HepG2 (cell line): ENCODE measurements around the gene DHRS1. TPM values are rescaled to one million over a fixed set of nuclear protein-coding genes. Genes with fewer than 3 reads are reported as not detected.
A peak's percentile ranks its signal among the peaks of the same experiment; 100 is the strongest.

Experiments used
- AKAP8 ChIP-seq: sonication (generic); formaldehyde crosslinking; IDR thresholded peaks from 2 replicates; pipeline ENCODE4 v1.5.1; 2020; ENCODE audit warnings: mild to moderate bottlenecking, missing genetic modification reagents
- CBX1 ChIP-seq: IDR thresholded peaks from one replicate; pipeline ENCODE4 v1.6.1; 2016; ENCODE audit warnings: antibody characterized with exemption, low read depth
- DNMT1 ChIP-seq: sonication (generic); formaldehyde crosslinking; IDR thresholded peaks from 2 replicates; pipeline ENCODE4 v1.5.1; 2020; ENCODE audit warnings: mild to moderate bottlenecking, missing genetic modification reagents
- ESRRA ChIP-seq: sonication (generic); formaldehyde crosslinking; IDR thresholded peaks from 2 replicates; pipeline ENCODE4 v1.5.1; 2020; ENCODE audit warnings: mild to moderate bottlenecking, low read depth, missing genetic modification reagents
- HNF4A ChIP-seq: sonication (generic); formaldehyde crosslinking; IDR thresholded peaks from 2 replicates; pipeline ENCODE4 v1.4.0; 2020; ENCODE audit warnings: missing genetic modification reagents
- NFATC3 ChIP-seq: sonication (generic); formaldehyde crosslinking; IDR thresholded peaks from 2 replicates; pipeline ENCODE4 v1.5.1; 2020; ENCODE audit warnings: mild to moderate bottlenecking, missing genetic modification reagents
- NRL ChIP-seq: sonication (generic); formaldehyde crosslinking; IDR thresholded peaks from 2 replicates; pipeline ENCODE4 v1.5.0; 2020; ENCODE audit warnings: missing genetic modification reagents, mild to moderate bottlenecking, moderate library complexity, borderline replicate concordance
- RXRA ChIP-seq: sonication (generic); formaldehyde crosslinking; IDR thresholded peaks from 2 replicates; pipeline ENCODE4 v1.5.1; 2020; ENCODE audit warnings: missing genetic modification reagents
- THYN1 ChIP-seq: sonication (generic); formaldehyde crosslinking; IDR thresholded peaks from 2 replicates; pipeline ENCODE4 v1.8.1; 2023; ENCODE audit warnings: low read depth, mild to moderate bottlenecking, moderate library complexity, missing genetic modification reagents, borderline replicate concordance
- ZMYM3 ChIP-seq: sonication (generic); formaldehyde crosslinking; IDR thresholded peaks from 2 replicates; pipeline ENCODE4 v1.5.1; 2020; ENCODE audit warnings: mild to moderate bottlenecking, missing genetic modification reagents
- ZNF136 ChIP-seq: sonication (generic); formaldehyde crosslinking; IDR thresholded peaks from 2 replicates; pipeline ENCODE4 v1.8.1; 2022; ENCODE audit warnings: low read depth, mild to moderate bottlenecking, moderate library complexity, missing genetic modification reagents
- ZNF230 ChIP-seq: sonication (generic); formaldehyde crosslinking; IDR thresholded peaks from 2 replicates; pipeline ENCODE4 v1.4.0; 2020; ENCODE audit warnings: mild to moderate bottlenecking, missing genetic modification reagents
- ZNF552 ChIP-seq: sonication (generic); formaldehyde crosslinking; IDR thresholded peaks from 2 replicates; pipeline ENCODE4 v1.9.0; 2022; ENCODE audit warnings: missing genetic modification reagents, mild to moderate bottlenecking, borderline replicate concordance
- ZNF605 ChIP-seq: sonication (generic); formaldehyde crosslinking; IDR thresholded peaks from 2 replicates; pipeline ENCODE4 v1.8.0; 2022; ENCODE audit warnings: mild to moderate bottlenecking, missing genetic modification reagents
- ZNF749 ChIP-seq: sonication (generic); formaldehyde crosslinking; IDR thresholded peaks from 2 replicates; pipeline ENCODE4 v1.8.0; 2022; ENCODE audit warnings: mild to moderate bottlenecking, missing genetic modification reagents, moderate library complexity, borderline replicate concordance
- ZNF839 ChIP-seq: sonication (generic); formaldehyde crosslinking; IDR thresholded peaks from 2 replicates; pipeline ENCODE4 v1.4.0; 2020; ENCODE audit warnings: missing genetic modification reagents, mild to moderate bottlenecking, borderline replicate concordance
- polyA plus RNA-seq, 8 experiments: library from polyadenylated mRNA; depleted of rRNA in 3 of 8; stranded (reverse) in 7 of 8; unstranded in 1 of 8; fragments of >200 nt; fragmentation: Illumina TruSeq in 4 of 8; extraction: Trizol in 4 of 8; gene quantifications; 2 replicates each; pipeline versions ENCODE4 v1.2.1 to v1.2.3, GENCODE V29; 2011 to 2016; ENCODE audit warnings: low read depth in 4 of 8, missing spikeins in 1 of 8, mixed read lengths in 1 of 8; ENCODE audit not compliant: insufficient read depth in 1 of 8
- total RNA-seq, 5 experiments: library from RNA; depleted of rRNA; stranded (reverse); fragments of >200 nt; fragmentation: Illumina TruSeq; extraction: Trizol; gene quantifications; 2 replicates each; pipeline ENCODE4 v1.2.3, GENCODE V29; 2016; ENCODE audit warnings: low read depth in 1 of 5
- TF ChIP-seq, protein P1 (sequence below): sonication (generic); formaldehyde crosslinking; IDR thresholded peaks from 2 replicates; pipeline ENCODE4 v1.4.0; 2020; ENCODE audit warnings: missing genetic modification reagents
- TF ChIP-seq, protein P2 (sequence below): sonication (generic); formaldehyde crosslinking; IDR thresholded peaks from 2 replicates; pipeline ENCODE4 v1.4.0; 2020; ENCODE audit warnings: mild to moderate bottlenecking, missing genetic modification reagents
- TF ChIP-seq, protein P3 (sequence below): sonication (generic); formaldehyde crosslinking; IDR thresholded peaks from 2 replicates; pipeline ENCODE4 v1.5.0; 2020; ENCODE audit warnings: missing genetic modification reagents, mild to moderate bottlenecking, borderline replicate concordance
- TF ChIP-seq, protein P4 (sequence below): IDR thresholded peaks from 2 replicates; pipeline ENCODE4 v1.6.1; 2016; ENCODE audit warnings: low read depth
- TF ChIP-seq, protein P5 (sequence below): sonication (generic); formaldehyde crosslinking; conservative IDR thresholded peaks from 2 replicates; pipeline ENCODE4 v1.4.0; 2020; ENCODE audit warnings: missing genetic modification reagents
- TF ChIP-seq, protein P6 (sequence below): sonication (generic); formaldehyde crosslinking; IDR thresholded peaks from 2 replicates; pipeline ENCODE4 v1.8.1; 2023; ENCODE audit warnings: mild to moderate bottlenecking, inconsistent platforms, moderate library complexity, missing genetic modification reagents, borderline replicate concordance

The DHRS1 gene
- total and polyA plus RNA-seq, 2 of the 13 experiments (the other 11 are each of a cell fraction or from before 2014, with no cell fraction given), result 49.8 to 60.8 TPM

DNA sequence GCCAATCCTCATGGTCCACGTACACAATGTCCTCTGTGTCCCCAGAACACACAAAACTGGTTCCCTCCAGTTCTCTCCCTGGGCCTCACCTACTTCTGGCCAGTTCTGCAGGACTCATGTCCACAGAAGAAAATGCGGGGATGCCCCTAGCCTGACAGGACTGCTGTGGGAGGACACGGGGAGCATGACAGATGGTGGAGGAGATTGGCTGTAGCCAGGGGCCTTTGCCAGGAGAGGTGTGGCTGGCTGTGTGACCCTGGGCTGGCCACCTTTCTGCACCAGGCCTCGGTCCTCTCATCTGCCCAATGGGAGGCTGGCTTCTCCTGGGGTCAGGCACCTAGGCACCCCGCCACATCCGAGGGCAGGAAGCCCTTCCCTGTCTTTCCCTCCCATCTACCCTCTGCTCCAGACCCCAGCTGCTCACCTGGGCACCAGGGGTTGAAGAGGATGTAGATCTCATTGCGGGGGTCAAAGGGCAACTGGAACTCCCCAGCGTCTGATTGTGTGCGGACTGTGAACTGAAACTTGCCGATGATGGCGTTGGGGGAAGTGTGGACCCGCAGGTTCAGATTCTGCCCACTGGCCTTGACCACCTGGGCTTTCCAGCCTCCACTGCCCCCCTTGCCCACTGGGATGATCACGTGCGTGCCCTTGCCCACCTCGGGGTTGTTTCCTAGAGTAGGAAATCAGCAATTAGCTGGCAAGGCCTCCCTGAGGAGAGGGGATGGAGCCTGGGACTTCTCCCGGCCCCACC lies 39.4 kb downstream of the DHRS1 start (continued):
- TF ChIP-seq ZNF749, result no peak
- no peak for TF ChIP-seq THYN1 (CRISPR knock-in tag)
- peak; percentile 52; the same call in 1 of the 2 replicates for TF ChIP-seq ZMYM3 (CRISPR knock-in tag)
- TF ChIP-seq ZNF136 (CRISPR knock-in tag), result no peak
- TF ChIP-seq DNMT1 (CRISPR knock-in tag), result 0 out of 2 replicates have a peak, but pooled peaks have one; percentile 46
- TF ChIP-seq CBX1, result no peak
- TF ChIP-seq, protein P1, sequence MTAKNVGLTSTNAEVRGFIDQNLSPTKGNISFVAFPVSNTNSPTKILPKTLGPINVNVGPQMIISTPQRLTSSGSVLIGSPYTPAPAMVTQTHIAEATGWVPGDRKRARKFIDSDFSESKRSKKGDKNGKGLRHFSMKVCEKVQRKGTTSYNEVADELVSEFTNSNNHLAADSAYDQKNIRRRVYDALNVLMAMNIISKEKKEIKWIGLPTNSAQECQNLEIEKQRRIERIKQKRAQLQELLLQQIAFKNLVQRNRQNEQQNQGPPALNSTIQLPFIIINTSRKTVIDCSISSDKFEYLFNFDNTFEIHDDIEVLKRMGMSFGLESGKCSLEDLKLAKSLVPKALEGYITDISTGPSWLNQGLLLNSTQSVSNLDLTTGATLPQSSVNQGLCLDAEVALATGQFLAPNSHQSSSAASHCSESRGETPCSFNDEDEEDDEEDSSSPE (CRISPR knock-in tag), result no peak
- TF ChIP-seq, protein P2, sequence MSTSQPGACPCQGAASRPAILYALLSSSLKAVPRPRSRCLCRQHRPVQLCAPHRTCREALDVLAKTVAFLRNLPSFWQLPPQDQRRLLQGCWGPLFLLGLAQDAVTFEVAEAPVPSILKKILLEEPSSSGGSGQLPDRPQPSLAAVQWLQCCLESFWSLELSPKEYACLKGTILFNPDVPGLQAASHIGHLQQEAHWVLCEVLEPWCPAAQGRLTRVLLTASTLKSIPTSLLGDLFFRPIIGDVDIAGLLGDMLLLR (CRISPR knock-in tag), result peak; percentile 42; the same call in 1 of the 2 replicates
- peak; percentile 66 for TF ChIP-seq NRL (CRISPR knock-in tag)
- TF ChIP-seq HNF4A (CRISPR knock-in tag), result peak; percentile 73
- TF ChIP-seq, protein P3, sequence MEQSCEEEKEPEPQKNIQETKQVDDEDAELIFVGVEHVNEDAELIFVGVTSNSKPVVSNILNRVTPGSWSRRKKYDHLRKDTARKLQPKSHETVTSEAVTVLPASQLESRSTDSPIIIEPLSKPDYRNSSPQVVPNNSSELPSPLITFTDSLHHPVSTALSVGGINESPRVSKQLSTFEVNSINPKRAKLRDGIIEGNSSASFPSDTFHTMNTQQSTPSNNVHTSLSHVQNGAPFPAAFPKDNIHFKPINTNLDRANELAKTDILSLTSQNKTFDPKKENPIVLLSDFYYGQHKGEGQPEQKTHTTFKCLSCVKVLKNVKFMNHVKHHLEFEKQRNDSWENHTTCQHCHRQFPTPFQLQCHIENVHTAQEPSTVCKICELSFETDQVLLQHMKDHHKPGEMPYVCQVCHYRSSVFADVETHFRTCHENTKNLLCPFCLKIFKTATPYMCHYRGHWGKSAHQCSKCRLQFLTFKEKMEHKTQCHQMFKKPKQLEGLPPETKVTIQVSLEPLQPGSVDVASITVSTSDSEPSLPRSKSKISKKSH (CRISPR knock-in tag), result peak; percentile 58; the same call in 1 of the 2 replicates
- TF ChIP-seq AKAP8 (CRISPR knock-in tag), result peak; percentile 42; the same call in 1 of the 2 replicates
- 0 out of 2 replicates have a peak, but pooled peaks have one; percentile 0 for TF ChIP-seq ZNF230 (CRISPR knock-in tag)
- 0 out of 2 replicates have a peak, but pooled peaks have one; percentile 40 for TF ChIP-seq ZNF839 (CRISPR knock-in tag)
- TF ChIP-seq, protein P4, sequence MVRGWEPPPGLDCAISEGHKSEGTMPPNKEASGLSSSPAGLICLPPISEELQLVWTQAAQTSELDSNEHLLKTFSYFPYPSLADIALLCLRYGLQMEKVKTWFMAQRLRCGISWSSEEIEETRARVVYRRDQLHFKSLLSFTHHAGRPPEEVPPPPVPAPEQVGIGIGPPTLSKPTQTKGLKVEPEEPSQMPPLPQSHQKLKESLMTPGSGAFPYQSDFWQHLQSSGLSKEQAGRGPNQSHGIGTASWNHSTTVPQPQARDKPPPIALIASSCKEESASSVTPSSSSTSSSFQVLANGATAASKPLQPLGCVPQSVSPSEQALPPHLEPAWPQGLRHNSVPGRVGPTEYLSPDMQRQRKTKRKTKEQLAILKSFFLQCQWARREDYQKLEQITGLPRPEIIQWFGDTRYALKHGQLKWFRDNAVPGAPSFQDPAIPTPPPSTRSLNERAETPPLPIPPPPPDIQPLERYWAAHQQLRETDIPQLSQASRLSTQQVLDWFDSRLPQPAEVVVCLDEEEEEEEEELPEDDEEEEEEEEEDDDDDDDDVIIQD, result 0 out of 2 replicates have a peak, but pooled peaks have one; percentile 17
- TF ChIP-seq, protein P5, sequence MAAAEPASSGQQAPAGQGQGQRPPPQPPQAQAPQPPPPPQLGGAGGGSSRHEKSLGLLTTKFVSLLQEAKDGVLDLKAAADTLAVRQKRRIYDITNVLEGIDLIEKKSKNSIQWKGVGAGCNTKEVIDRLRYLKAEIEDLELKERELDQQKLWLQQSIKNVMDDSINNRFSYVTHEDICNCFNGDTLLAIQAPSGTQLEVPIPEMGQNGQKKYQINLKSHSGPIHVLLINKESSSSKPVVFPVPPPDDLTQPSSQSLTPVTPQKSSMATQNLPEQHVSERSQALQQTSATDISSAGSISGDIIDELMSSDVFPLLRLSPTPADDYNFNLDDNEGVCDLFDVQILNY (CRISPR knock-in tag), result peak; percentile 40; the same call in 1 of the 2 replicates
- no peak for TF ChIP-seq ZNF552 (CRISPR knock-in tag)
- TF ChIP-seq, protein P6, sequence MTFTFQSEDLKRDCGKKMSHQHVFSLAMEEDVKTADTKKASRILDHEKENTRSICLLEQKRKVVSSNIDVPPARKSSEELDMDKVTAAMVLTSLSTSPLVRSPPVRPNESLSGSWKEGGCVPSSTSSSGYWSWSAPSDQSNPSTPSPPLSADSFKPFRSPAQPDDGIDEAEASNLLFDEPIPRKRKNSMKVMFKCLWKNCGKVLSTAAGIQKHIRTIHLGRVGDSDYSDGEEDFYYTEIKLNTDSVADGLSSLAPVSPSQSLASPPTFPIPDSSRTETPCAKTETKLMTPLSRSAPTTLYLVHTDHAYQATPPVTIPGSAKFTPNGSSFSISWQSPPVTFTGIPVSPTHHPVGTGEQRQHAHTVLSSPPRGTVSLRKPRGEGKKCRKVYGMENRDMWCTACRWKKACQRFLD (CRISPR knock-in tag), result 0 out of 2 replicates have a peak, but pooled peaks have one; percentile 32
- TF ChIP-seq ESRRA (CRISPR knock-in tag), result no peak
- TF ChIP-seq RXRA, result peak; percentile 12; the same call in 1 of the 2 replicates
- TF ChIP-seq ZNF605 (CRISPR knock-in tag), result peak; percentile 42; the same call in 1 of the 2 replicates
- no peak for TF ChIP-seq NFATC3 (CRISPR knock-in tag)
